Measurements from ENCODE around the gene INPPL1. TPM values are rescaled to one million over a fixed set of nuclear protein-coding genes. Genes with fewer than 3 reads are reported as not detected.
"Not testable (repeated sequence)": the region's sequence is repeated elsewhere in the genome, so short reads cannot be mapped to it uniquely, and the experiment has no call there.

The INPPL1 gene
- total RNA-seq (2014; rRNA removed; shearing (Covaris generic)): 31.8 and 55.5 TPM in 2 replicates

DNA sequence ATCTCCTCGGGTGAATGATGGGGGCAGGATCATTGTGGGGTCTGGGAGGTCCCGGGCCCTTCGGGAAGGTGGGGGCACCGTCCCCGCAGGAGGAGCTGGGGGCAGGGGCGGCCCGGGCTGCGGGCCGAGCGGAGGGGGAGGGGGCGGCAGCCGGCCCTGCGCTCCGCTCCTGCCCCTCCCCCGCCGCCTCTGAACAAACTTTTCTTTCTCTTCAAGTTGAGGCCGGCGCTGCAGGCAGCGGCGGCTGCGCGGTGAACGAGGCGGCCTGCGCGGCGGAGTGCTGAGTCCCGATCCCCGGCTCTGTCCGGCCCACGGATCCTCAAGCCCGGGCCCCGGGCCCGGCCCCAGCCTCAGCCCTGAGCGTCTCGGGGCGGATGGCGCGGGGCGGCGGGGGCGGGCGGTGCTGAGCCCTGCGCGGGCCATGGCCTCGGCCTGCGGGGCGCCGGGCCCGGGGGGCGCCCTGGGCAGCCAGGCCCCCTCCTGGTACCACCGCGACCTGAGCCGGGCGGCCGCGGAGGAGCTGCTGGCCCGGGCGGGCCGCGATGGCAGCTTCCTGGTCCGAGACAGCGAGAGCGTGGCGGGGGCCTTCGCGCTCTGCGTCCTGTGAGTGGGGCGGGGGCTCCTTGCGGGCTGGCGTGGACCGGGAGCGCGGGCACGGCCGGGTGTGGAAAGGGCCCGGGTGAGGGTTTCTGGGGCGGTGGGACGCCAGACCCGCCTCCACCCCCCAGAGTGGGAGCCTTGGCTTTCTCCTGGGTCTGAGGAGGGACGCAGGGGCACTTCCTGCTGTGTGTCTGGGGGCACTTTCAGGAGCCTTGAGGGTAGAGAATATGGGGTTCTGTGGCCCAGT is at the start of gene INPPL1:
TSS of gene INPPL1 (plus strand) at position 204 of the 847 bp plus-strand sequence. CDS start at position 422, 218 bp downstream.
- peak; percentile 48 for DNase-seq (ENCODE audit: low read depth)

- DNase-seq (ENCODE audit: low read depth): no peak
Observed at GRCh38 chr11:72177656-72178055, 46.9 kb upstream of the INPPL1 start.

DNA sequence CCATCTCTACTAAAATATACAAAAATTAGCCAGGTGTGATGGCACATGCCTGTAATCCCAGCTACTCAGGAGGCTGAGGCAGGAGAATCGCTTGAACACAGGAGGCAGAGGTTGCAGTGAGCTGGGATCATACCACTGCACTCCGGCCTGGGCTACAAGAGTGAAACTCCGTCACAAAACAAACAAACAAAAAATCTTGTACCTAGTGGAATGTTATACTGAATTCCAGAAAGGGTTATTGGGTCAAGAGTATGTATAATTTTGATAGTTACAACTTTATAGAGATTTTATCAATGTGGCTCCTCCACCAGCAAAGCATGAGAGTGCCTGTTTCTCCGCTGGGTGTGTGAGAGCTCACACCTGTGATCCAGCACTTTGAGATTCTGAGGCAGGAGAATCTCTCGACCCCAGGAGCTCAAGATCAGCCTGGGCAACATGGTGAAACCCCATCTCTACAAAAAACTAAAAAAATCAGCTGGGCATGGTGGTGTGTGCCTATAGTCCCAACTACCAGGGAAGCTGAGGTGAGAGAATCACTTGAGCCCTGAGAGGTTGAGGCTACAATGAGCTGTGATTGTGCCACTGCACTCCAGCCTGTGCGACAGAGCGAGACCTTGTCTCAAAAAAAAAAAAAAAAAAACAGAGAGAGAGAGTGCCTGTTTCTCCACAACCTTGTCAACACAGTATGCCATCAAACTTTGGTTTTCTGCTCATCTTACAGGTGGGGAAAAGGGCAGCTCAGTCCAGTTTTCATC is 45.3 kb upstream of the INPPL1 start:
- DNase-seq (ENCODE audit: low read depth): peak; percentile 26

- peak; percentile 57 for DNase-seq (ENCODE audit: low read depth)
Observed at GRCh38 chr11:72179804-72180396, 44.7 kb upstream of the INPPL1 start.

DNA sequence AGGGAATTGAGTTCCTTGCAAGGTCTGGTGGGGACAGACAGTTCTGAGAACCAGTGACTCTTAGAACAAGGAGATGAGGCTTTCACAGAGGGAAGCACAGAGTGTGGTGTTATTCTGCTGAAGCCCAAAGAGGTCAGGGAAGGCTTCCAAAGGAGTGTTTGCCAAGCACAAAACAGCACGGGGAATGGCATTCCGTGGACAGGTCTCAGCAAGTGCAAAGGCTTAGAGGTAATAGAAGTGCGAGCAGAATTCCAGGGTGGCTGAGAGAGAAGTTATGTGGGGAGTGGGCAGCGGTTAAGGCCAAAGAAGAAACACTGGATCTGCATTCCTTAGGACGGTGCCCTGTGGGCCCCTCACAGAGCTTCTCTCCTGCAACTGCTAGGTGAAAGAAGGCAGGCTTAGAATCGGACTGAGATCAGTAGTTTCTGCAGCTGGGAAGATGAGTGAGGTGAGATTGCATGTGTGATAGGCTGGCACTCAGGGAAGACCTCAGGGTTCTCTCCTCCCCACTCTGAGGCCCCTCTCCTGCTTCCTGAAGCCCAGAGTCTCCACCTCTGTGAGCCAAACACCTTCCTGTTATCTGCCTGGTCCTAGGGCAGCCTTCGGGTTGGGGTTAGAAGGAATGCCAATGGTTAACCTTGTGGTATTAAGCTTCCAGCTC is 43.5 kb upstream of the INPPL1 start:
- not testable (repeated sequence) for DNase-seq (ENCODE audit: low read depth)

- peak; percentile 35 for DNase-seq (ENCODE audit: low read depth)
Observed at GRCh38 chr11:72181553-72181958, 43.0 kb upstream of the INPPL1 start.

- DNase-seq (ENCODE audit: low read depth): no peak
Observed at GRCh38 chr11:72188267-72188666, 36.3 kb upstream of the INPPL1 start.

- DNase-seq (ENCODE audit: low read depth): no peak
Observed at GRCh38 chr11:72189455-72190250, 34.9 kb upstream of the INPPL1 start.

- DNase-seq (ENCODE audit: low read depth): no peak
Observed at GRCh38 chr11:72190631-72191071, 33.9 kb upstream of the INPPL1 start.

GRCh38 chr11:72191961-72192381 is 32.6 kb upstream of the INPPL1 start, which contains the start of gene FOLR1:
Gene FOLR1 (plus strand): TSS chr11:72192140. CDS start chr11:72192174, 34 bp downstream.
- DNase-seq (ENCODE audit: low read depth): peak; percentile 51

GRCh38 chr11:72195518-72196270 is 28.9 kb upstream of the INPPL1 start:
- DNase-seq (ENCODE audit: low read depth): no peak

DNA sequence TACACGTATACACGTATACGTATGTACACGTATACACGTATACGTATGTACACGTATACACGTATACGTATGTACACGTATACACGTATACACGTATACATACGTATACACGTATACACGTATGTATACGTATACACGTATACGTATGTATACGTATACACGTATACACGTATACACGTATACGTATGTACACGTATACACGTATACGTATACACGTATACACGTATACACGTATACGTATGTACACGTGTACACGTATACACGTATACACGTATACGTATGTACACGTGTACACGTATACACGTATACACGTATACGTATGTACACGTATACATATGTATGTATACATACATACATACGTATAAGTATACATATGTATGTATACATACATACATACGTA is 23.1 kb upstream of the INPPL1 start:
- DNase-seq (ENCODE audit: low read depth): not testable (repeated sequence)

DNA sequence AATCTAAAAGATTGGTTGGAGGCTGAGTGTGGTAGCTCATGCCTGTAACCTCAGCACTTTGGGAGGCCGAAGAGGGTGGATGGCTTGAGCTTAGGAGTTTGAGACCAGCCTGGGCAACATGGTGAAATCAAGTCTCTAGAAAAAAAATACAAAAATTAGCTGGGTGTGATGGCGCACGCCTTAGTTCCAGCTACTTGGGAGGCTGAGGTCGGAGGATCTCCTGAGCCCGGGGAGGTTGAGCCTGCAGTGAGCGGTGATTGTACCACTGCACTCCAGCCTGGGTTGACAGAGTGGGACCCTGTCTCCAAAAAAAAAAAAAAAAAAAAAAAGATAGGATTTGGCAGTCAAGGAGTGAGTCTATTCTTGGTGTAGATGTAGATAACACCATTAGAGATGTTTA is 22.0 kb upstream of the INPPL1 start:
- no peak for DNase-seq (ENCODE audit: low read depth)

GRCh38 chr11:72203163-72203562 is 21.4 kb upstream of the INPPL1 start:
- peak; percentile 17 for DNase-seq (ENCODE audit: low read depth)

DNA sequence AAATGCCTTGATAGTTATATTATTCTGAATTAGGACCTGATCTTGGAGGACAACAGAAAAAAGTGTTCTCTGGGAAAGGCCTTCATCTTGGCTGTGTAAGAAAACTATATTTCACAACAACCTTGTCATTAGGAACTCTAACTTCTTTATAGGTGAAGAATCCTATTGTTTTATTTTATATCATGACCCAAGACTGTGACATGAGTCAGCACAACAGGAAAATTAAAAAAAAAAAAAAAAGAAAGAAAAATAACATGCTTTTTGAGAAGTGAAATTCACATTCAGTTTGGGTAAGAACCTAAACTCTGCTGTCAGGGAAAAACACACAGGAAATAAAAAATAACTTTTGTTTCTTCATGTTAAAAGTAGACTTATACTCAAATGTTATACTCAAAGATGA is 19.7 kb upstream of the INPPL1 start:
- no peak for DNase-seq (ENCODE audit: low read depth)

GRCh38 chr11:72206794-72207193 is 17.8 kb upstream of the INPPL1 start:
- DNase-seq (ENCODE audit: low read depth): not testable (repeated sequence)

DNA sequence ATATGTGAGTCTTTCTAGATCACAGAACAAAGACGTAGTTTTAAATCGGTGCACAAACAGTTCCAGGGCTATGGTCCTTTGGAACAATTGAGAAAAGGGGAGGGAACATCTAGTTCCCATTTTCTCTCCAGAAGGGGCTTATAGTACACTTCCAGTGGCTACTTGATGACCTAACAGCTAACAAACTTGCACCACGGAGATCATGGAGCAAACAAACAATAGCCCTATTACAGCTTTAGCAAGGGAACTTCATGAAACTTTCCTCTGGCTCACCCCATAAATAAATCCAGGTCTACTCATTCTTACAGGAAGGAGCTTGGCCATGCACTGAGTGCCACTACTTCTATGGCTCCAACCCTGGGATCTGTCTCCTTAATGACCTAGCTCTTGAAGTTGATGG is 16.3 kb upstream of the INPPL1 start:
- DNase-seq (ENCODE audit: low read depth): no peak

GRCh38 chr11:72209101-72209500 is 15.5 kb upstream of the INPPL1 start:
- DNase-seq (ENCODE audit: low read depth): no peak

DNA sequence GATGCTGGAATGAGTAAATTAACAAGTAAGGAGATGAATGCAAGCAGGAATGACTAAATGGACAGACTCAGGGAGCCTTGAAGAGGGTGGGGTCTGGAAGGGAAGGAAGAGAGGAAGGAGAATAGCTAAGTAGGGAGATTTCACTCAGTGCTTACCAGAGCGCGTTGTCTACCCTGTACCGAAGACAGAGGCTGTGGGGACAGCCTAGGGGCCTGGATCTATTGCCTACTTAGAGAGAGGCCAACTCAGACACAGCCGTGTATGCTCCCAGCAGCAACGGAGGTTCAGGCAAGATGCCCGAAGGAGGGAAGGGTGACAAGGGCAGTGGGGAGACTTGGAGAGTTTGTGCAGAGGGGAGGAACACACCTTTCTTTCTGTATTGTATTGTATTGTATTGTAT is 7.9 kb upstream of the INPPL1 start, which contains the start of gene FOLR2:
TSS of gene FOLR2 (plus strand) at position 157 of the 400 bp plus-strand sequence. CDS start 1,791 bp downstream, outside the sequence.
- no peak for DNase-seq (ENCODE audit: low read depth)

- DNase-seq (ENCODE audit: low read depth): no peak
Observed at GRCh38 chr11:72217841-72218240, 6.7 kb upstream of the INPPL1 start.

All from M059J (cell line).